ENCODE measurements around the gene DEGS2. TPM values are rescaled to one million over a fixed set of nuclear protein-coding genes. Genes with fewer than 3 reads are reported as not detected.

Gene DEGS2
- total and polyA plus RNA-seq, 5 donors from 2014 or later: 0.09 to 0.35 (median 0.17) TPM; not detected in 1

DNA sequence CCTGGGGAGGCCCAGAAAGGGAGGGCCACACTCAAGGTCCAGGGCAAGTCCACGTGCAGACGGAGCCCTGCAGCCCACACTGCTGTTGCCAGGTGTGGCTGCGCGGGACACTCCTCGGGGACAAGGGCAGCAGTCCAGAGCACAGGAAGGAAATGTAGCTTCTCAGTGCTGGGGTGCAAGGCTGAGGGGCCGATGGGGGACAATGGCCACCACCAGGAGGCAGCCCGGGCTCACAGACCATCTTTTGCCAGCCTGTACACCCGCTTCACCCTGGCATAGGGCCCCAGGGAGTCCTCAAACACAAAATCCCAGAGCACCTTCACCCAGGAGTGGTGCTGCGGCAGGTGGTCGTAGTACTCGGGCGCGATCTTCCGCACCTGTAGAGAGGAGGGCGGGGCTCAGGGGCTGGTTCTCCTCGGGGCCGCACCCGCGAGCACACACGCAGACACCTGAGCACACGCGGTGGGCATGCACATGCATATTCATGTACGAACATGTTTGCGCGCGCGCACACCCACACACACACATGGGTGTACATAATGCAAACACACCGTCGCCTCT, 12.8 kb downstream of the DEGS2 start:
- no peak overlapping the region for H3K27ac ChIP-seq (ENCODE audit: insufficient read depth, low read length, poor library complexity, severe bottlenecking)
- no peaks in the 10 kb centered on the region for H3K27me3 ChIP-seq (ENCODE audit: control insufficient read depth, insufficient read depth, low read length)
- no peak overlapping the region for H3K4me3 ChIP-seq (ENCODE audit: low read depth, low read length)

DNA sequence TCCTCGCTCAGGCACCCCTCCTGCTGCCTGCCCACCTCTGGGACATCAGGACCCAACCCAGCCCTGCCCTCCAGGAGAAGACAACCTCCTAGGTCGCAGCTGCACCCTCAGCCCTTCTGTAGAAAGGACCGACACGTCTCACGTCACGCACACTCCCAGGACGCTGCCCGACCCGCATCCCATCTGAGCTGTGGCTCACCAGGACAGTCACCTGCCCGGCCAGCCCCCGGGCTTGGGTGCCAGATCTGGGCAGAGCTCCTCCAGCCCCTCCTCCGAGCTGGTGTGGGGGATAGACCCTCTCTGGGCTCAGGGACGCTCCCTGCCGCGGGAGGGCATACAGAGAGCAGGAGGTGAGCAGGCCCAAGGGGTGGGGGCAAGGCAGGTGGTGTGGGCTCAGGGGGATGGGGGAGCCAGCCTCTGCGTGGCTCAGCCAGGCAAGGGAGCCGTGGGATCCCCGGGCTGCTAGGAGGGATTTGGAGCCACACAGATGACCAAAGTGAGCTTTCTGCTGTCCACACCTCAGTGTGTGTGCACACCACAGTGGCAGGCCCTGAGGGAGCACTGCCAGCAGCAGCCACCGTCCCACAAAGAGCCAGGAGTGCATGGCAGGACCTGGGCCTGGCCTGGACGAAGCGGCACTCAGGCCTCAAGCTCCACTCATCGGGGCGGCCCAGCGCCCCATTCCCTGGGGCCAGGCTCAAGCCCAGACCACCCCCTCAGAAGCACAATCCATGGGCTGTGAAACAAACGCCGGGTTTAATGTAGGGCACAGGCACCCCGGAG, 13.6 kb downstream of the DEGS2 start:
- no peaks in the 10 kb centered on the region for H3K9me3 ChIP-seq (ENCODE audit: control insufficient read depth in 2 of 2, low read length in 2 of 2)
- H3K4me1 ChIP-seq (ENCODE audit: control insufficient read depth, insufficient read depth, low read length, poor library complexity, severe bottlenecking): peaks cover 13% of the 10 kb centered on the region
- no peak overlapping the region for H3K27ac ChIP-seq (ENCODE audit: insufficient read depth, low read length, poor library complexity, severe bottlenecking)
- H3K27me3 ChIP-seq (ENCODE audit: control insufficient read depth, insufficient read depth, low read length): no peaks in the 10 kb centered on the region
- Mint-ChIP-seq H3K27me3 (peaks cover 4% of the 10 kb centered on the region), H3K36me3 (peaks cover 4% of the 10 kb centered on the region), H3K4me3 (peak overlapping the region in 3 of 4 donors; percentile 19 to 70 (median 43)), H3K27ac (peak overlapping the region in 2 of 3 donors; percentile 71 to 79), H3K4me1 (peaks cover 0 to 27% (median 7%) of the 10 kb centered on the region in 4 donors), H3K9me3 (peaks cover 0 to 1% (median 0%) of the 10 kb centered on the region in 7 donors)
- ATAC-seq (ENCODE audit: low read depth in 2 of 2) (no peak), DNase-seq (no peak)
- peaks cover 31% of the 10 kb centered on the region for H3K36me3 ChIP-seq (ENCODE audit: control insufficient read depth, insufficient read depth, low read length)
- H3K4me3 ChIP-seq (ENCODE audit: low read depth, low read length): no peak overlapping the region

More for the DNA sequence above, 12.8 kb downstream of the DEGS2 start:
- H3K36me3 Mint-ChIP-seq: peaks cover 4% of the 10 kb centered on the region
- peaks cover 0 to 1% (median 0%) of the 10 kb centered on the region in 7 donors for H3K9me3 Mint-ChIP-seq
- H3K4me1 Mint-ChIP-seq: peaks cover 0 to 27% (median 7%) of the 10 kb centered on the region in 4 donors
- H3K9me3 ChIP-seq (ENCODE audit: control insufficient read depth in 2 of 2, low read length in 2 of 2): no peaks in the 10 kb centered on the region
- peaks cover 23% of the 10 kb centered on the region for H3K36me3 ChIP-seq (ENCODE audit: control insufficient read depth, insufficient read depth, low read length)
- H3K4me3 Mint-ChIP-seq: peak overlapping the region; percentile 19 to 86 (median 66)
- H3K27ac Mint-ChIP-seq: peak overlapping the region; percentile 43 to 79 (median 71)
- DNase-seq (peak in 2 of 3 donors; percentile 28 to 45), ATAC-seq (ENCODE audit: low read depth in 2 of 2) (peak; percentile 8 to 17)
- peaks cover 13% of the 10 kb centered on the region for H3K4me1 ChIP-seq (ENCODE audit: control insufficient read depth, insufficient read depth, low read length, poor library complexity, severe bottlenecking)
- peaks cover 4% of the 10 kb centered on the region for H3K27me3 Mint-ChIP-seq

- peaks cover 4% of the 10 kb centered on the region for H3K36me3 Mint-ChIP-seq
- peak overlapping the region in 1 of 4 donors; percentile 5 for H3K4me3 Mint-ChIP-seq
- H3K4me3 ChIP-seq (ENCODE audit: low read depth, low read length): no peak overlapping the region
- H3K27ac ChIP-seq (ENCODE audit: insufficient read depth, low read length, poor library complexity, severe bottlenecking): no peak overlapping the region
- H3K27me3 Mint-ChIP-seq: no peaks in the 10 kb centered on the region
- ATAC-seq (ENCODE audit: low read depth in 2 of 2) (no peak), DNase-seq (no peak)
- H3K9me3 Mint-ChIP-seq: peaks cover 0 to 1% (median 0%) of the 10 kb centered on the region in 7 donors
- H3K4me1 ChIP-seq (ENCODE audit: control insufficient read depth, insufficient read depth, low read length, poor library complexity, severe bottlenecking): peaks cover 13% of the 10 kb centered on the region
- peak overlapping the region in 1 of 3 donors; percentile 26 for H3K27ac Mint-ChIP-seq
- no peaks in the 10 kb centered on the region for H3K9me3 ChIP-seq (ENCODE audit: control insufficient read depth in 2 of 2, low read length in 2 of 2)
- H3K36me3 ChIP-seq (ENCODE audit: control insufficient read depth, insufficient read depth, low read length): peaks cover 38% of the 10 kb centered on the region
- peaks cover 0 to 31% (median 9%) of the 10 kb centered on the region in 4 donors for H3K4me1 Mint-ChIP-seq
- H3K27me3 ChIP-seq (ENCODE audit: control insufficient read depth, insufficient read depth, low read length): no peaks in the 10 kb centered on the region
These were observed 14.3 kb downstream of the DEGS2 start for GRCh38 chr14:100144996-100145646.

- no peak for ATAC-seq (ENCODE audit: low read depth in 2 of 2)
- Mint-ChIP-seq H3K9me3 (peaks cover 0 to 1% (median 0%) of the 10 kb centered on the region in 7 donors), H3K4me3 (no peak overlapping the region), H3K27ac (peak overlapping the region in 1 of 3 donors; percentile 26), H3K4me1 (peaks cover 0 to 31% (median 9%) of the 10 kb centered on the region in 4 donors), H3K27me3 (no peaks in the 10 kb centered on the region), H3K36me3 (peaks cover 6% of the 10 kb centered on the region)
- H3K9me3 ChIP-seq (ENCODE audit: control insufficient read depth in 2 of 2, low read length in 2 of 2): no peaks in the 10 kb centered on the region
- H3K27ac ChIP-seq (ENCODE audit: insufficient read depth, low read length, poor library complexity, severe bottlenecking): no peak overlapping the region
- H3K4me3 ChIP-seq (ENCODE audit: low read depth, low read length): no peak overlapping the region
- no peaks in the 10 kb centered on the region for H3K27me3 ChIP-seq (ENCODE audit: control insufficient read depth, insufficient read depth, low read length)
- DNase-seq: no peak
- H3K4me1 ChIP-seq (ENCODE audit: control insufficient read depth, insufficient read depth, low read length, poor library complexity, severe bottlenecking): peaks cover 13% of the 10 kb centered on the region
- peaks cover 43% of the 10 kb centered on the region for H3K36me3 ChIP-seq (ENCODE audit: control insufficient read depth, insufficient read depth, low read length)
These were observed 14.8 kb downstream of the DEGS2 start for GRCh38 chr14:100144645-100144995.

DNA sequence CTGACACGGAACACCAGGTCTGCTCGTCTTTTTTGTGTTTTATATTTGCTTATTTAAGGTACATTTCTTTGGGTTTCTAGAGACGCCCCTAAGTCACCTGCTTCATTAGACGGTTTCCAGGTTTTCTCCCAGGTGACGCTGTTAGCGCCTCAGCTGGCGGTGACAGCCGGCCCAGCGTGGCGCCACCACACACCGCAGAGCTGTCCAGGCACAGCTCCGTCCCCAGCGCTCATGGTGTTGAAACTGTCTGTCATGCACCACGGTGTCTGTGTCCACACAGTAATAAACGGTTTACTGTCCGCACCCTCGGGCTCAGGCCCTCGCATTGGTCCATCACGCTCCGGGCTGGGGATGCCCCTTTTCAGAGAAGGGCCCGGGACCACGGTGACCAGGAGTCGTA, 15.5 kb downstream of the DEGS2 start:
- Mint-ChIP-seq H3K36me3 (peaks cover 11% of the 10 kb centered on the region), H3K27me3 (no peaks in the 10 kb centered on the region), H3K4me3 (no peak overlapping the region), H3K27ac (no peak overlapping the region), H3K9me3 (peaks cover 0 to 1% (median 0%) of the 10 kb centered on the region in 7 donors), H3K4me1 (peaks cover 0 to 32% (median 10%) of the 10 kb centered on the region in 4 donors)
- no peak overlapping the region for H3K4me3 ChIP-seq (ENCODE audit: low read depth, low read length)
- DNase-seq (no peak), ATAC-seq (ENCODE audit: low read depth in 2 of 2) (no peak)
- H3K36me3 ChIP-seq (ENCODE audit: control insufficient read depth, insufficient read depth, low read length): peaks cover 50% of the 10 kb centered on the region
- H3K27ac ChIP-seq (ENCODE audit: insufficient read depth, low read length, poor library complexity, severe bottlenecking): no peak overlapping the region
- peaks cover 13% of the 10 kb centered on the region for H3K4me1 ChIP-seq (ENCODE audit: control insufficient read depth, insufficient read depth, low read length, poor library complexity, severe bottlenecking)
- no peaks in the 10 kb centered on the region for H3K27me3 ChIP-seq (ENCODE audit: control insufficient read depth, insufficient read depth, low read length)
- no peaks in the 10 kb centered on the region for H3K9me3 ChIP-seq (ENCODE audit: control insufficient read depth in 2 of 2, low read length in 2 of 2)

GRCh38 chr14:100143523-100143922, 15.9 kb downstream of the DEGS2 start:
- Mint-ChIP-seq H3K4me3 (no peak overlapping the region), H3K36me3 (peaks cover 15% of the 10 kb centered on the region), H3K9me3 (peaks cover 0 to 1% (median 0%) of the 10 kb centered on the region in 7 donors), H3K27ac (peak overlapping the region in 1 of 3 donors; percentile 14), H3K4me1 (peaks cover 0 to 28% (median 10%) of the 10 kb centered on the region in 4 donors), H3K27me3 (no peaks in the 10 kb centered on the region)
- Histone ChIP-seq H3K4me1 (ENCODE audit: control insufficient read depth, insufficient read depth, low read length, poor library complexity, severe bottlenecking) (peaks cover 13% of the 10 kb centered on the region), H3K9me3 (ENCODE audit: control insufficient read depth in 2 of 2, low read length in 2 of 2) (no peaks in the 10 kb centered on the region), H3K4me3 (ENCODE audit: low read depth, low read length) (no peak overlapping the region), H3K27ac (ENCODE audit: insufficient read depth, low read length, poor library complexity, severe bottlenecking) (no peak overlapping the region), H3K27me3 (ENCODE audit: control insufficient read depth, insufficient read depth, low read length) (no peaks in the 10 kb centered on the region), H3K36me3 (ENCODE audit: control insufficient read depth, insufficient read depth, low read length) (peaks cover 54% of the 10 kb centered on the region)
- ATAC-seq (ENCODE audit: low read depth in 2 of 2): no peak
- DNase-seq: no peak

DNA sequence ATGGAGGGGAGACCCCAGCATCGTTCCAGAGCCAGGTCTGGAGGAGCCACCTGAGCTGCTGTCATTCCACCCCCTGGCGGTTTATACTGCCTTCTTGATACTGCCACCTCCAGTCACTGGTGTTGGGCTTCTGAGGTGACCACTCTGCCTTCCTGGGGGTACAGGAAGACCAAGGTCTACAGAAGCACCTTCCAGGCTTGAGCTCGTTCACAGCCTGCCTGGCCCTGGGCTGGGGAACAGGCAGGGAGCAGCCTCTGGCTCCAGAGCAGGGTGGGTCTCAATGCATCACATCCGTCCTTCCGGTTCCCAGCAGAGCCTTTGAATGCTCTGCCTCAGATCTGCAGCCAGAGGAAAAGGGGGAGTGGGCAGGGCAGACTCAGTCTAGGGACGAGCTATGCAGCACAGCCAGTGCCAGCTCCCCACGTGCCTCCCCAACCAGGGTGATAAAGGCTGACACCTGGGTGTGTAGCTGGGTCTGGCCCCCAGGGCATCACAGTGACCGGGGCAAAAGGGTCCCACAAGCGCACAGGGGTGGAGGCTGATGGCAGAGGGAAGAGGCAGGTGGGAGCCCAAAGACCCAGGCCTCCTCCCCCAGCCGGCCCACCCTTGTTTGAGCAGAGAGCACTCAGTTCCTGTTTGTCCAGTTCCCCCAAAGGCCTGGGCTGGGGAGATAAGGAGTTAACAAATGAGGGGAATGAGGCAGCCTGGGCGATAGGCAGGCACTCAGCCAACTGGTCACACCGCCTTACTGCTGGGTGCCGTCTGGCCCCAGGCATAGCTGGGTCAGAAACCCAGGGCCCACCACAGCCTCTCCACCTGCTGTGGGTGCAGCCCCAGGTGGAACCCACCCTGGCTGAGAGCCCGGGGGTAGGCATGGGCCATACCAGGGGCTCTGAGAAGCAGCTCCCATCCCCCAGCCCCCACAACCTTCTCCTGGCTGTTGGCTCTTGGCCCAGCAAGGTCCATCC, 17.1 kb downstream of the DEGS2 start:
- H3K36me3 ChIP-seq (ENCODE audit: control insufficient read depth, insufficient read depth, low read length): peaks cover 66% of the 10 kb centered on the region
- H3K4me1 Mint-ChIP-seq: peaks cover 0 to 18% (median 7%) of the 10 kb centered on the region in 4 donors
- H3K9me3 ChIP-seq (ENCODE audit: control insufficient read depth in 2 of 2, low read length in 2 of 2): no peaks in the 10 kb centered on the region
- no peaks in the 10 kb centered on the region for H3K27me3 ChIP-seq (ENCODE audit: control insufficient read depth, insufficient read depth, low read length)
- no peak for ATAC-seq (ENCODE audit: low read depth in 2 of 2)
- H3K4me1 ChIP-seq (ENCODE audit: control insufficient read depth, insufficient read depth, low read length, poor library complexity, severe bottlenecking): peaks cover 12% of the 10 kb centered on the region
- peak overlapping the region in 1 of 3 donors; percentile 77 for H3K27ac Mint-ChIP-seq
- no peaks in the 10 kb centered on the region for H3K27me3 Mint-ChIP-seq
- peaks cover 20% of the 10 kb centered on the region for H3K36me3 Mint-ChIP-seq
- no peak overlapping the region for H3K27ac ChIP-seq (ENCODE audit: insufficient read depth, low read length, poor library complexity, severe bottlenecking)
- H3K4me3 ChIP-seq (ENCODE audit: low read depth, low read length): no peak overlapping the region
- H3K9me3 Mint-ChIP-seq: peaks cover 0 to 1% (median 0%) of the 10 kb centered on the region in 7 donors
- DNase-seq: no peak
- H3K4me3 Mint-ChIP-seq: no peak overlapping the region
